Stimulated activated CD4-positive, alpha-beta T cell treated with anti-CD3 and anti-CD28 coated beads, TNF-alpha, amount 100 ng/mL, for 48 hours (primary cell): ENCODE results near the gene RAP1GAP2.
"Not testable (repeated sequence)": the region's sequence is repeated elsewhere in the genome, so short reads cannot be mapped to it uniquely, and the experiment has no call there.

Experiments used
- DNase-seq, 3 donors: peaks; one replicate each; pipeline ENCODE4 v3.0.0-alpha.2; 2020; ENCODE audit warnings: low read depth in 3 of 3

The RAP1GAP2 gene

DNA sequence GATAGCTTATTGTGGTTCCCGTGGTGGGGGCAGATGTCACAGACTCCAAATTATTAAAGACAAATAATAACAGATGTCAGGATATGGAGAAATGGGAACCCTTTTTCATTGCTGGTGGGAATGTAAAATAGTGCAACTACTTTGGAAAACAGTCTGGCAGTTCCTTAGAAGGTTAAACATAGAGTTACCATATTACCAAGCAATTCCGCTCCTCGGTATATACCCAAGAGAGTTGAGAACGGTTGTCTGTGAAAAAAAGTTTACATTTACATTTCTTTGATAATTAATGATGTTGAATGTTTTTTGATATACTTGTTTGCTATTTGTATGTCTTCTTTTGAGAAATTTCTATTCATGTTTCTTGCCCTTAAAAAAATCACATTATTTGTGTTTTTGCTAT, 226.0 kb downstream of the RAP1GAP2 start:
- no peak for DNase-seq

GRCh38 chr17:3024346-3024745, 228.1 kb downstream of the RAP1GAP2 start:
- DNase-seq, result no peak

DNA sequence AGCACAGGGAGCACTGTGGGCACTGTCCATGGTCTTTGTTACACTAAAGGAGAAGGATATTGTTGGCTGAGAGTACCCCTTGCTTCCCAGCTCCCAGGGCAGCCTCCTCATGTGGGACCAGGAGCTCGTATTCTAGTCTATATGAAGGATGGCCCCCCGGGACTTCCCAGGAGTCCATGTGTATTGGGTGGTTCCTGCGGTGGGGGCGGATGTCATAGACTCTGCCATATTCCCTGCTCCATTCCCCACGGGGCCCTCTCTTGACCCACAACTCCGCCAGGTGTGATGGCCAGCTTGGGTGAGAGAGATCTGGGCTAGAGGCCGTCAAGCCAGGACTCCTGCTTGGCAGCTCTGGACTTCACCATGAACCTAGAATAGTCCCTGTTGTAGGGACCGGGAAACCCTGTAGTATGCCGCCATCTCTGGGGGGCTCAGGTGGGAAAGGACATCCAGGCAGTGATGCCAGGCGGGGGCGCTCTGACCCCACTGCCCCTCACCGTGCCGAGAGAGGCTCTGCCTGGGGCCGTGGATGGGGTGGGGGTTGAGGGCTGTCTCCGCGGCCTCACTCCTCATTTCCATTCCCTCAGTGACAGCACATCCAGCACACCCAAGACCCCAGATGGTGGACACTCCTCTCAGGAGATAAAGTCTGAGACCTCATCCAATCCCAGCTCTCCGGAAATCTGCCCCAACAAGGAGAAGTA, 229.3 kb downstream of the RAP1GAP2 start:
- DNase-seq, result no peak

- DNase-seq, result no peak
Observed at GRCh38 chr17:3026125-3026855, 230.1 kb downstream of the RAP1GAP2 start.

DNA sequence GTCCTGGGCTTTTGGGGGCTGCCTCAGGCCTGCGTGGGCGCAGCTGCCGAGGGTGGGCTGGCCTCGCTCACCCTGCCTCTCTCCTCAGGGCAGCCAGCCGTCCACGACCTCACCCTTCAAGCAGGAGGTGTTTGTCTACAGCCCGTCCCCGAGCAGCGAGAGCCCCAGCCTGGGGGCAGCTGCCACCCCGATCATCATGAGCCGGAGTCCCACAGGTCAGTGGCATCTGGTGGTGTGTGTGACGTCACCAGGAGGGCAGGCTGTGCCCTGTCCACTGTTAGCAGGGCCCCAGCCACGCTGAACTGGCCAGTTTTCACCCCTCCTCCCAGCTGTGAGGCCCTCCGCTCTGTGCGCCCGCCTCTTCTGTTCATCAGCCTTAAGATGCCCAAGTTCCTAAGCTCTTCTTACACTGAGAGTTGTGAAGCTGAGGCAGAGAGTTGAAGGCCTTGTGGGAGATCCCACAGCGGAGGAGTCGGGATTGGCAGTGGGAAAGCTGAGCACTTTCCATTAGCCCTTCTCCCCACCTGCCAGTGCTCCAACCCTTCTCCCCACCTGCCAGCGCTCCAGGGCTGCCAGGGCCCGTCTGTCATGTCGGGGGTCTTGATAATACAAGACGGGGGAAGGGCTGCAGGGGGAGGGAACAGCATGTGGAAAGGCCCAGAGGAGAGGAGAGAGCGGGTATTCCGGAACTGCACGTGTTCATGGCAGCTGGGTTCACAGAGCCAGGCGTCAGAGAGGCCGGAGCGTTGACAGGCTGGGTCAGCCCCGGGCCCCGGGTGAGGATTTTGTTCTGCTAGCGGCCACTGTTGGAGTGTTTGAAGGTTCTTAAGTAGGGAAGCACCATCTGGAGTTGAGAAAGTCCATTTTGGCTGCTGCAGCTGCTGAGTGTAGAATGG, 230.9 kb downstream of the RAP1GAP2 start:
- DNase-seq, result no peak

DNA sequence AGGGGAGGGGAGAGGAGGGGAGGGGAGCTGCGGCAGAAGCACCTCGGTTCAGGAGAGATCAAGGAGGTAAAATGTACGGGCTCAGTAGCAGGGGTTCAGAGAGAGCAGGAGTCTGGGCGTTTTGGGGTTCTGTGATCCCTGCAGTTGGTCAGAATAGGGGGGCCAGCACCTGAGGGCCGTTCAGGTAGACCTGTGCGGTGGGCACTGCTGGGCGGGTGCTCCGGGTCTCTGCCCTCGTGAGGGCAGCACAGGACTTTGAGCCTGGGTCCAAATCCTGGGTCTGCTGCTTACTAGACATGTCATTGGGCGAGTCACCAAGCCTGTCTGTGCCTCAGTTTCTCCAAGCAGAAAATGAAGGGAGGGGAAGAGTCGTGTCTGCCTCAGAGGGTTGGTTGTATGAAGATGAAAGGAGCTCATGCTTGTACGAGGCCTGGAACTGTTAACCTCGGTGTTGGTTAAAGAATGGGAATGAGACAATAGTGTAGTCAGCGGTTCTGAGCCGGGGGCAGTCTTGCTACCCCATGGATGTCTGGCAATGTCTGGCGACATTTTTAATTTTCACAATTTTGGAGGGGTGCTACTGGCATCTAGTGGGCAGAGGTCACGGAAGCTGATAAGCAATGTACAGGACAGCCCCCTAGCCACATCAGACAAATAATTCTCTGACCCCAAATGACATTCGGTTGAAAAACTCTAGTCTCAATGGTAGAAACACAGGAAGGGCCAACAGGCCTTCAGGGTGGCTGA, 231.7 kb downstream of the RAP1GAP2 start:
- DNase-seq, result no peak

- DNase-seq, result no peak
Observed at GRCh38 chr17:3029213-3029913, 233.1 kb downstream of the RAP1GAP2 start.

- no peak for DNase-seq
Observed at GRCh38 chr17:3030096-3030495, 233.9 kb downstream of the RAP1GAP2 start.

DNA sequence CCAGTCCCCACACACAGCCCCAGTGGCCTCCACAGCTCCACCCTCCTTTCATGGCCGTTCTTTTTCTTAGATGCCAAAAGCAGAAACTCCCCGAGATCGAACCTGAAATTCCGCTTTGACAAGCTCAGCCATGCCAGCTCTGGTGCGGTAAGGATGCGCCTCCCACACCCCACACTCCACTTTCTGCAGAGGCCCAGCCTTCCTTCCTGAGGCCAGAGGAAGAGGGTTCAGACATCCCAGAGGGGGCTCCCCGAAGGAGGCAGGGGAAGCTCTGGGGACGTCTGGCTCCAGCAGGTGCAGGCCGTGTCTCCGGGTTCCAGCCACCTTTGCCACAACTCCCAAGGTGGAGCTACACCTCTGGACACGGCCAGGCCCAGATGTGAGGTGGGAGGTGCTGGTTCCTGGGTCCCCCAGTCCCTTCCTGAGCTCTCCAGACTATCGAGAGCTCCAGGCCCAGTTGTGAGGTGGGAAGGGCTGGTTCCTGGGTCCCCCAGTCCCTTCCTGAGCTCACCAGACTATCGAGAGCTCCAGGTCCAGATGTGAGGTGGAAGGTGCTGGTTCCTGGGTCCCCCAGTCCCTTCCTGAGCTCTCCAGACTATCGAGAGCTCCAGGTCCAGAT, 234.7 kb downstream of the RAP1GAP2 start:
- DNase-seq, result not testable (repeated sequence)

DNA sequence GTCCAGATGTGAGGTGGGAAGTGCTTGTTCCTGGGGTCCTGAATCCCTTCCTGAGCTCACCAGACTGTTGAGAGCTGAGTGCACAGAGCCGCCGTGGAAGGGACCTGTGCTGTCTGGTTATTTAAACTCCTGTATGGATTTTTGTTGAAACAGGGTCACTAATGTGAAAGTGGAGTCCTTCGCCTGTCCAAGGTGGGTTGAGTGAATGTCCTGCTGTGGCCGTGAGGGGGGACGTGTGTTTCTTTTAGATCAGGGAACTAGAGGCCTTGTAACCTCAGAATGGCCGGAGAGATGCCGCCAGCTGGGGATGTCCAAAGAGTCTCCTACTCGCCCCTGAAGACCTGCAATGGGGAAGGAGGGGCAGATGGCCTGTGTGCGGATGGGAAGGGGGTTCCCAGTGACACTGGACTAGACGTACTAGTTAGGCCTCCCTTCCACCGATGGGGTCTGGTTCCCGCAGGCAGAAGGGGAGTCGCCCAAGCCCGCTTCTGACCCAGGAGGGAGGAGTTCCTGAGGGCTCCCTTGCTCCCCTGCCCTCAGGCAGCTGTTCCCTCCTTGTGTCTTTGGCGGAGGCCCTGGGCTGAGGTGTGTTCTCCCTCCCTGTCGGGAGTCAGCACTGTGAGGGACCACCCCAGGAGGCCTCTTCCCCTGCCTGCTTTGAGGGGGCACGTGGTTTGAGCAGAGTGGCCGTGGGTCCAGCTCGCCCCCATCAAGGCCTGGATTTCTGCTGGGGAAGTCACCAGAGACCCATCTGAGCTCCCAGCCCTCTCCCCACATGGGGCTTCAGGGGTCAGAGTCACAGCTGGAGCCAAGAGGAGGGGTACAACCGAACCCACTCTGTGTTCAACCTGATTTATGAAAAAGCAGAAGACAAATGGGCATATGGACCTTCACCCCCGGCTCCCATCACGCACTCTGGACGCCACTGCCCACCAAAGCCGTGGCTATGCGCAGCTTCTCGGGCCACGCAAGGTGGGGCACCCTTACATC, 236.3 kb downstream of the RAP1GAP2 start:
- DNase-seq, result no peak

DNA sequence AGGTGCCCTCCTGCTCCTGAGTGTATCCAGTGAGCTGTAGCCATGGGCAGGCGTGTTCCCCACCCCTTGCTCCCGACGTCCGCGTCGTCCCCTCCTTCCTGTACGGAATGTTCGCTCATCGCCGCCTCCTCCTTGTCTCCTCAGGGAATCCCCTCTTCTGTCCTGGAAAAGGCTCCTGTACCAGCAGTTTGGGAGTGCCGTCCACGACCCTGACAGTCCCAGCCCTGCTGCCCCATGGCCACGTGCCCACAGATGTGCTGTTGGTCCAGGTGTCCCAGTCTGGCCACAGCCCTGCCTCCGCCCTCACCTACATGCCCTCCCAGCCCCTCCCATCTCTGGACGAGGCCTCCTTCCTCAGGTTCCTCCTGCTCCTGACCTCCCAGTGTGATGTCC, 237.0 kb downstream of the RAP1GAP2 start:
- DNase-seq, result no peak

GRCh38 chr17:3033741-3034577, 237.7 kb downstream of the RAP1GAP2 start:
- DNase-seq, result no peak

DNA sequence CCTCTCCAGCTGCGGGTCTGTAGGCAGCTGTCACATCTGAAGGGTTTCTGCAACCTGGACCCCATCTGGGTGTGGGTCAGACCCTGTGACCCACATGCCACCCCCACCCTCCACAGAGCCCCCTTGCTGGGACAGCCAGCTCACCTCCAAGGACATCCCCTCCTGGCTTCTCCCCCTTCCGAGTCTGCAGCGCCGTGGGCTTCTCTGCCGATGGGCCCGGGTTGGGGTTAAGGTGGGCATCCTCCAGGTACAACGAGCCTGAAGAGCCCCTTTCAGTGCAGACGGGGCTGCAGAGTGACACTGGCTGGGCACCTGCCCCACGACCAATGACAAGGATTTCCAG, 238.3 kb downstream of the RAP1GAP2 start:
- no peak for DNase-seq

DNA sequence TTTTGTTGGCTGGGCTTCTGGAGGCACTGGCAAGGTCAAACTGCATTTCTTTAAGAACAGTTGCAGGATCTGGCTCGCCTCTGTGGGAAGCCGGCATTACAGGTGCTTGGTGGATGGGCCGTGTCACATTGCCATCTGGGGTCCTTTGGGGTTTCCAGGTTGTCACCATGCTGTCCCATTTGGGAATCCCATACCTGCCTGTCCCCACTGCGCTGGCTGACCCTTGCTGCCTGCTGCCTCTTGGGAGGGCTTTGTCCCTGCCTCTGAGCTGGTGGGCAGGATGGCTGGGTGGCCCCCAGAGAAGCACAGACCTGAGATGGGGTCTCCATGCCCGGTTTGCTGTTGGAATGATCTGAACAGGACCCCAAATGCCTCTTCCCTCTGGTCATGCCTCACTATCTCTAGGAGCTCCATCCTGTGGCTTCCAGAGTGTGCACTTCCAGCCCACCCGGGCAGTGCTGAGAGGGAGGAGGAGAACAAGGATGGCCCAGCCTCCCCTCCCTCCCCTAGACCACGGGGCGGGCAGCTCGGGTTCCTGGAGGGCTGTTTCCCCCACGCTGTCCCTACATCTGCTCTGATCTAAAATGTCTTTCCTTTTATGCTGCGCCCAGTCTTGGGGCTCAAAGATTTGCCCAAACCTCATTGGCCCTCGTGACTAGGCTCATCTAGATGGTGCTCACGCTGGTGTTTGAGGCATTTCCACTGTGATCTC, 239.2 kb downstream of the RAP1GAP2 start:
- DNase-seq, result no peak

DNA sequence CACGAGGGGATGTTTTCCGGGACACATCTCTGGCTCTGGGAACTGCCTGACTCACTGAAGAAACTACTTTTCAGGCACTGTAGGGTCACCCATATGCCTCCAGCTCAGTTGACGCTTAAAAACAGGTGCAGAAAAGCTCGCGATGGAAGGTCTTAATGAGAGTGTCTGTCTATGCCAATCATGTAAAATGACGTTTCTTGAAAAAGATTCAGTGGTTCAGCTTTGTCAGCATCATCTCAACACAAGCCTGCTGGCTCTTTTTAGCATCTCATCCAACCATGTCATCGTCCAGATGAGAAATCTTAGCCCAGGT, 239.7 kb downstream of the RAP1GAP2 start:
- DNase-seq, result no peak

GRCh38 chr17:3036800-3037199, 240.6 kb downstream of the RAP1GAP2 start:
- no peak for DNase-seq

GRCh38 chr17:3037259-3037658, 241.0 kb downstream of the RAP1GAP2 start:
- no peak for DNase-seq

DNA sequence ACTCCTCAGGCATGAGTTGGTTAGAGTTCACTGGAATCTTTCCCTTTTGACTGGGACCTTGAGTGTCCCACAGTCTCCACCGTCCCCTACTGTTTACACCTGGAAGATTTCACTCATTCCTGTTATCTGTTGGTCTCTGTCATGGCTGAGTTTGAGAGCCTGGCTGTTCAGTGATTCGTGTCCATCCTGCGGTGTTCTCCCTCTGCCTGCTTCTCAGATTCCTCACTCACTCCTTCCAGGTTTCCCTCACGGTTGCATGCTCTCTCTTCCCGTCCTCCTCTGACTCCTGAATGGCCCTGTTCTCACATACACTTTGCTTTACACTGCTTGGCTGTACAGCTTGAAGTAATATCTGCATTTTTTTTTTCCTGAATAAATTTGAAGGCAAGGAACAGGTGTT, 242.7 kb downstream of the RAP1GAP2 start:
- no peak for DNase-seq
